Esophagus (tissue), 2 donors: ENCODE measurements around the gene NPEPL1. TPM values are rescaled to one million over a fixed set of nuclear protein-coding genes. Genes with fewer than 3 reads are reported as not detected.

Source experiments
- H3K27ac ChIP-seq, 2 donors: one replicate each; pipeline ENCODE4 v1.5.1; 2013; ENCODE audit warnings: low read depth in 2 of 2, mild to moderate bottlenecking in 2 of 2, inconsistent platforms in 1 of 2, low read length in 1 of 2, moderate library complexity in 1 of 2
- H3K27me3 ChIP-seq, 2 donors: one replicate each; pipeline ENCODE4 v1.6.1; 2013; ENCODE audit warnings: low read length in 2 of 2, control low read depth in 1 of 2, mild to moderate bottlenecking in 1 of 2; ENCODE audit not compliant: insufficient read depth in 2 of 2, control insufficient read depth in 1 of 2
- H3K36me3 ChIP-seq, 2 donors: one replicate each; pipeline ENCODE4 v1.6.1; 2013; ENCODE audit warnings: low read length in 1 of 2; ENCODE audit not compliant: control insufficient read depth in 2 of 2, insufficient read depth in 2 of 2
- H3K4me1 ChIP-seq, 2 donors: one replicate each; pipeline ENCODE4 v1.6.1; 2013; ENCODE audit warnings: low read length in 1 of 2; ENCODE audit not compliant: control insufficient read depth in 2 of 2, insufficient read depth in 2 of 2
- H3K4me3 ChIP-seq, 2 donors: one replicate each; pipeline ENCODE4 v1.5.1; 2013; ENCODE audit warnings: low read length in 2 of 2, mild to moderate bottlenecking in 2 of 2, low read depth in 1 of 2, moderate library complexity in 1 of 2
- H3K9me3 ChIP-seq, 2 donors: one replicate each; pipeline ENCODE4 v1.6.1; 2013; ENCODE audit warnings: mild to moderate bottlenecking in 2 of 2, low read depth in 1 of 2, low read length in 1 of 2, moderate library complexity in 1 of 2; ENCODE audit not compliant: control insufficient read depth in 2 of 2, insufficient read depth in 1 of 2
- WGBS, 2 donors: extraction: QIAGEN DNeasy Blood & Tissue Kit; methylation state at CpG; one replicate each; pipeline ENCODE4 v1.1.7; 2013; 5-methylcytosine and 5-hydroxymethylcytosine counted together
- polyA plus RNA-seq, 2 donors: library from polyadenylated mRNA; stranded (reverse); fragments of 200-250 nt; gene quantifications; one replicate each; pipeline ENCODE4 v1.2.3, GENCODE V29; 2013
- donor health status: healthy with polysubstance abuse.
- donor health status: Bipolar disorder and iron deficiency.

Gene NPEPL1
- polyA plus RNA-seq, 2 donors, result 33.2 to 42.7 TPM

DNA sequence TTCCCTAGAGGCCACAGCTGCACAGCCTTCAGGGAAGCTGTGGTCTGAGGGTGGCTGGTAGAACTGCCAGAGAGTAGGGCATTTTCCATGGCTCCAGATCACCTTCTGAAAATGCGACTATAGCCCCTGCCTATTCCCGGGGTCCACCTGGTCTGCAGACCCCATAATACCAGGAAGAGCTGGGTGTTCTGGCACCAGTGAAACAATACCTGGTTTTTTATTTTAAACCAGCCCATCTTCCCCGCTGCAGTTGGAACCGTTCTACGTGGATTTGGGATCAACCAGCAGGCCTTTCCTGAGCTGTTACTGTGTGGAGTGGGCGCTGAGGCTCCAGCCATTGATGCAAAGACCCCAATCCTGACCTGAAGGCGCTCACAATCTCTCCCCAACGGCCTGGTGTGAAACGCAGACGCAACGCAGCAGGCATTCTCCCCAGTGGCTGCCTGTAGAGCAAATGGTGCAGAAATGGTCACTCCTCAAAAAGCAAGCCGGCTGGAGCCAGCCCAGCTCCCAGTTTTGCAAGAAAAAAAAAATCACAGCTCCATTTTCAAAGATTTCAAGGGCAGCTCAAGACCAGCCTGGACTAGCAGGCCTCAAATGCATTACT, 11.3 kb downstream of the NPEPL1 start:
- Histone ChIP-seq H3K9me3 (no peaks in the 10 kb centered on the region), H3K4me3 (no peak overlapping the region), H3K27ac (no peak overlapping the region), H3K27me3 (no peaks in the 10 kb centered on the region), H3K36me3 (peaks cover 12 to 41% of the 10 kb centered on the region in 2 donors), H3K4me1 (no peaks in the 10 kb centered on the region)
- 95% methylated on average over 12 of the region's 12 CpGs for WGBS, 2 donors

DNA sequence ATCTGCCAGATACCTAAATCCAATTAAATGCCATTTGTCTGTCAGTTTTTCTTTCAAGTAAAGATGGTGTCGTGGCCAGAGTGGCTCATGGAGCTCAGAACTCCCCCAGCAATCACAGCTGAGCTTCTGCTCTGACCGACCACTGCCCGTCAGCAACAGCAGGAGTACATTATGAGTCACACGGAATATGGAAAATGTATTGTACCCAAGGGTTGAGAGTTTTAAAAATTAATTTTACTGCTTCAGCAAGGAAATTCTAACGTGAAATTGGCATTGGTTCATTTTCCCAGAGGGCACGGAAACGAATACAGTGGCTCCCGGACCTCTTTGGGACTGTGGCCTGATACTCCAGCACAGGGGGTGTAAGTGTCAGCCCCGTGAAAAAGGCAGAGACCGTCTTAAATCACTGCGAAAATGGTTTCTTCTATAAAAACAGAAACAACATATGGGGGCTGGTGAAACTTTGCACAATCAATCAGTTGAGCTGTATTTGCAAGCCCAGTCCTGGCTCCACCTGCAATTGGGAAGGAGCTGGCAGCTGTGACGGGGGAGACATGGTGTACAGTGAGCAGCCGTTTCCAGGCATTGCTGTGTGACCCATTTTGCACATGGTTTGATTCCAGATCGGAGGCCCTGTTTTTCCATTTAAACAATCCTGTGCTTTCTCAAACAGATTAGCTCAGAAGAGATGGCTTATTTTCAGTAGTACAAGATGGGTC, 12.8 kb downstream of the NPEPL1 start:
- H3K4me1 ChIP-seq, result no peaks in the 10 kb centered on the region
- no peaks in the 10 kb centered on the region for H3K27me3 ChIP-seq
- H3K9me3 ChIP-seq, result no peaks in the 10 kb centered on the region
- H3K27ac ChIP-seq, result no peak overlapping the region
- no peak overlapping the region for H3K4me3 ChIP-seq
- 84 to 89% methylated on average over 14 of the region's 14 CpGs for WGBS, 2 donors
- H3K36me3 ChIP-seq, result peaks cover 12 to 33% of the 10 kb centered on the region in 2 donors

DNA sequence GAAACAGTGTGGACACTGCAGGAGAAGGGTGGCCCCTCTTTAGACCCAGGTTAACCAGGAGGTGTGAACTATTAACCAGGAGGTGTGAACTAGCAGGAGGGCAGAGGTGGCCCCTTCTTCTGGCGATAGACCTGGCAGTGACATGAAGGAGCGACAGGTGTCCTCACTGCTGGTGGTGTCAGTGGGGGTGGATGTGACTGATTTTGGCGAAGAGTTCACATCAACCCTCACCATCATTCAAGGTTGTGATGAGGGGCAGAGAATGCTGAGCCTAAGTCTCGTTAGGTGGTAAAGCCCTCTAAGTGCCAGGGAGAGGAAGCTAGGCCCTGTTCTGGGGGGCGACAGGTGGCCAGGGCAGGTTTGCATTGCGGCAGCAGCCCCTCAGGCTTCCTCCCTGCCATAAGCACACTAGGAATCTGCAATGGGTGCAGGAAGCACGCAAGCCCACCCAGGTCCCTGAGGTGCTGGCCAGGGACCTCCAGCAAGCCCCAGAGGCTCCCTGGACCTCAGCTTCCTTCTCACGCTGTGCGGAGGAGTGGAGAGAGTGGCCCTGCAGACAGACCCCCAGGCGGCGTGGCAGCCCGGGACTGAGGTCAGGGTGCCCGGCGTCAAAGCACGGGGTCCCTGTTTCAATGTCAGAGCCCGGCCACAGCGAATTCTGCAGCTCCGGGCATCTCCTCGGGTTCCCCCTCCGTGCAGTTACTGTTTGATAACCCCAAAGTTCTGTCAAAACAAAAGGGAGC, 13.7 kb downstream of the NPEPL1 start:
- Histone ChIP-seq H3K27me3 (no peaks in the 10 kb centered on the region), H3K4me1 (no peaks in the 10 kb centered on the region), H3K36me3 (peaks cover 12 to 28% of the 10 kb centered on the region in 2 donors), H3K9me3 (no peaks in the 10 kb centered on the region), H3K4me3 (no peak overlapping the region), H3K27ac (no peak overlapping the region)
- 94 to 95% methylated on average over 20 of the region's 20 CpGs for WGBS, 2 donors

DNA sequence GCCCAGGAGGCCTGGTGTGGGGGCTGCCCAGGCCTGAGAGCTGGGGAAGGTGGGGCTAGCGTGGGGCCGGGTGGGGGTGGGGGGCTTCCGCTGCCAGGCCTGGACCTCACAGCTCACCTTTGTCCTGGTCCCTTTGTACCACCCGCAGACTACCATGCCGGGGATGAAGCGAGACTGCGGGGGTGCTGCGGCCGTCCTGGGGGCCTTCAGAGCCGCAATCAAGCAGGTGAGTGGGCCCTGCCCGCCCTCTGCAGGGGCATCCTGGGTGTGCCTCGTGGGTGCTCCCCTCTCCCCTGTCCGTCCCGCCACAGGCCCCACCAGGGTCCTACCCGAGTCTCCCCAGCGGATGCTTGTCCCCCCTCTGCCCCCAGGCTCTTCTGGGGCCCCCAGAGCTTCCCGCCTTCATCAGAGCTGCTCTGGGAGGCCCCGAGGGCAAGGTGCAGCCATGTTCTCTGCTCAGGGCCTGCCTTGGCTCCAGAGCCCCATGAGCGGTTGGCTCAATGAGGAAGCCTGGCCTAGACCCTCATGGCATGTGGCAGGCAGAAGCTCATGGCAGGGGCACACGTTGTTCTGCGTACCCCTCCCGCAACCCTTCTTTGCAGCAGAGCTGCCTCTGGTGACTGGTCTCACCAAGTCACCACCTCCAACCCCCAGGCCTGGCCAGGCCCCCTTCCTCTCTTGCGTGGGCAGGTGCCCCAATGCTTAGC, 14.5 kb downstream of the NPEPL1 start:
- H3K36me3 ChIP-seq, result peaks cover 12 to 21% of the 10 kb centered on the region in 2 donors
- H3K27ac ChIP-seq, result no peak overlapping the region
- H3K9me3 ChIP-seq, result no peaks in the 10 kb centered on the region
- H3K4me1 ChIP-seq, result no peaks in the 10 kb centered on the region
- H3K27me3 ChIP-seq, result no peaks in the 10 kb centered on the region
- WGBS, 2 donors, result 97% methylated on average over 23 of the region's 23 CpGs
- no peak overlapping the region for H3K4me3 ChIP-seq

DNA sequence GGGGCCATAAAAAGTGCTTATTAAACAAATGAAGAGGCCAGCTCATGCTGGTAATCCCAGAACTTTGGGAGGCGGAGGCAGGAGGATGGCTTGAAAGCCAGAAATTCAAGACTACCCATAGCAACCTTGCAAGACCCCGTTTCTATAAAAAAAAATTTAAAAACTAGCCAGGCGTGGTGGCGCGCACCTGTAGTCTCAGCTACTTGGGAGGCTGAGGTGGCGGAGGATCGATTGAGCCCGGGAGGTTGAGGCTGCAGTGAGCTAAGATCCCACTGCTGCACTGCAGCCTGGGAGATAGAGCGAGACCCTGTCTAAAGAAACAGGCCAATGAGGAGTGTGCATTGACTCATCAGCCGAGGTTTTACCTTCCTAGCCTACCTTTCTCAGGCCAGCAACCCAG, 15.2 kb downstream of the NPEPL1 start:
- H3K4me1 ChIP-seq, result no peaks in the 10 kb centered on the region
- WGBS, 2 donors, result 95 to 97% methylated on average over 10 of the region's 10 CpGs
- no peaks in the 10 kb centered on the region for H3K27me3 ChIP-seq
- H3K27ac ChIP-seq, result no peak overlapping the region
- H3K9me3 ChIP-seq, result no peaks in the 10 kb centered on the region
- peaks cover 11 to 20% of the 10 kb centered on the region in 2 donors for H3K36me3 ChIP-seq
- no peak overlapping the region for H3K4me3 ChIP-seq

DNA sequence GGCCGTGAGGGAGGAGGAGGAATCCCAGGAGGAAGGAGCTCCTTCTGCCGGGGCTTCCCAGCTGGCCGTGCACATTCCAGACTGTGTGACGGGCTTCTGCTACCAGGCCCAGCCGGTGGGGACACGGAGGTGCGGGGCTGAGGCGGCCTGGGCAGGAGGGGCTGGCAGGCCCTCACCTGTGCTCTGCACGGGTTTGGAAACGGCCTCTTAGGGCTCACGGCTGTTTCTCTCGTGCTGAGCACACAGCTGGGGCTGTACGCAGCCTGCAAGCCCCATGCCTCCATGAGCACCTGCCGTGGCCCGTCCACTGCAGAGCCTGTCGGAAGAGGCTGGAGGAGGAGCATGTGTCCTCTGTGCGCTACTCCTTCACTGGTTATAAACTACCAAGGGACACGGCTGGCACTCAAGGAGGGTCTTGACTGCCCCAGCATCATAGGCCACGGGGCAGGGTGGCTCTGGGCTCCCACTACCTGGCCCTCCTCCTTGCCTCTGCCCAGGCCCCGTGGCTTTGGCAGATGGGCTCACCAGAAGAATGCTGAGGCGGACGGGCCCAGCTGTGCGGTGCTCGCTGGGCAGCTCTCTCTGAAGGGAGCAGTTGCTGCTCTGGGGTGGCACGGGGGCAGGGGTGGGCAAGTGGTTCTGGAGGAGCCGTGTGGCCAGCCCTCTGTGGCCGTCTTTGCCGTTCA, 15.8 kb downstream of the NPEPL1 start:
- no peak overlapping the region for H3K4me3 ChIP-seq
- no peaks in the 10 kb centered on the region for H3K27me3 ChIP-seq
- H3K4me1 ChIP-seq, result no peaks in the 10 kb centered on the region
- H3K9me3 ChIP-seq, result no peaks in the 10 kb centered on the region
- peaks cover 6 to 16% of the 10 kb centered on the region in 2 donors for H3K36me3 ChIP-seq
- WGBS, 2 donors, result 91 to 93% methylated on average over 28 of the region's 28 CpGs
- H3K27ac ChIP-seq, result no peak overlapping the region

DNA sequence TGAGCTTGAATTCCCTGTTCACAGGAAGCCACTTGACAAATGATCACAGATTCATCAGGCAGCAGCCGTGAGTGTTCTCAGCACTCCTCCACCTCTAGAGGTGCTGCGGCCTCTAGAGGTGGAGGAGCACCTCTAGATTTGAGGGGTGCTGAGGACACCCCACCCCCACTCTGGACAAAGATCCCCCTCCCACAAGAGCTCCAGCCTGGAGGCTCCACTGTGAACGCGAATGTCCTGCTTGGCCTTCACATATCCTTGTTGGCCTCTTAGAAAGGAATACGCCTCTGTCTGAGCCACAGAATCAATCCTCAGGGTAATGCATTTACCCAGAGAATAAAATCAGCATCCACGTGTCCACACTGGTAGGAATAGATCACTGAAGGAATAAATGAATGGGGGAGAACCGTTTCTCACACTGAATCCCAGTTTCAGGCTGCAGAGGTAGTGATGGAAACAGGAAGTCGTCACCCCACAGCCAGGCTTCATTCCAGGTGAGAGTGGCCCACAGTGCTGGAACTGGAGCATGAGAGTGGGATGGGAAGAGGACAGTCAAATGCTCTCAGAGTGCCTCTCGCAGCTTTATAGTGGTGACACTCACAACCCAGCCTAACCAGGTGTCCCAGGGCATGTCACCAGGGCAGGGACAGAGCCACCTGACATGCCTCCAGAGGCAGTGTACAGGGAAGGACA, 16.6 kb downstream of the NPEPL1 start:
- 84 to 86% methylated on average over 9 of the region's 9 CpGs for WGBS, 2 donors

DNA sequence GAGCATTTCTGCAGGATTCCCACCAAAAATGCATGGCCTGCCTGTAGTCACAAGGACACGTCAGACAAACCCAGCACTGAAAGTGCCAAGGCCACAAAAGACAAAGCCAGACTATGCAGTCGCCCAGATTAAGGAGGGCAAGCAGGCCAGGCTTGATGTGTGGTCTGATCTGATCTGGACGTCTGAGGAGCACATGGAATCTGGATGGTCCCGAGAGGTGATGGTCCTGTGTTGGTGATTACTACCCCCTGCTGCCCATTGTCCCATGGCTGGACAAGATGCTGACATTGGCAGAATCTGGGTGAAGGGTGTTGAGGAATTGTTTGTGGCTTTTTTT, 17.1 kb downstream of the NPEPL1 start:
- H3K36me3 ChIP-seq, result peaks cover 0 to 20% of the 10 kb centered on the region in 2 donors

More for the DNA sequence above, 16.6 kb downstream of the NPEPL1 start:
- Histone ChIP-seq H3K27me3 (no peaks in the 10 kb centered on the region), H3K4me3 (no peak overlapping the region), H3K4me1 (no peaks in the 10 kb centered on the region), H3K36me3 (peaks cover 0 to 16% of the 10 kb centered on the region in 2 donors), H3K9me3 (no peaks in the 10 kb centered on the region), H3K27ac (no peak overlapping the region)

More for the DNA sequence above, 17.1 kb downstream of the NPEPL1 start:
- H3K27ac ChIP-seq, result no peak overlapping the region
- no peaks in the 10 kb centered on the region for H3K9me3 ChIP-seq
- no peaks in the 10 kb centered on the region for H3K27me3 ChIP-seq
- no peaks in the 10 kb centered on the region for H3K4me1 ChIP-seq
- no peak overlapping the region for H3K4me3 ChIP-seq
- WGBS, 2 donors, result 88 to 94% methylated on average over 4 of the region's 4 CpGs
